WTC11 (cell line): ENCODE results near the gene GRIPAP1. TPM values are rescaled to one million over a fixed set of nuclear protein-coding genes. Genes with fewer than 3 reads are reported as not detected.

Experiments used
- ATAC-seq: fragments of 200-7000 bp; cut with Tn5 transposase; 2 replicates; pipeline ENCODE4 v1.10.0; 2021; ENCODE audit warnings: mild to moderate bottlenecking, moderate library complexity
- CTCF ChIA-PET: fragments of 300-600 bp; sonication (Branson Sonifier 250); formaldehyde crosslinking; loops from one replicate; lab custom pipeline; 2021; ENCODE audit warnings: antibody characterized with exemption; lab: Charles Lee
- POLR2A ChIA-PET: fragments of 350-600 bp; sonication (Branson Sonifier 250); formaldehyde crosslinking; loops from one replicate; lab custom pipeline; 2021; ENCODE audit warnings: antibody characterized with exemption; lab: Charles Lee
- DNase-seq: peaks from one replicate; pipeline ENCODE4 v3.0.0; 2021; ENCODE audit warnings: low spot score
- H3K27ac Mint-ChIP-seq: 2 replicates; pipeline ENCODE4 v1.8.0; 2021; ENCODE audit warnings: mixed read lengths
- H3K27me3 Mint-ChIP-seq: 2 replicates; pipeline ENCODE4 v1.8.0; 2021; ENCODE audit warnings: low read depth, mild to moderate bottlenecking, moderate library complexity, mixed read lengths
- H3K36me3 Mint-ChIP-seq: 2 replicates; pipeline ENCODE4 v1.8.0; 2021; ENCODE audit warnings: mixed read lengths
- H3K4me1 Mint-ChIP-seq: 2 replicates; pipeline ENCODE4 v1.8.0; 2022; ENCODE audit warnings: mixed read lengths
- H3K4me3 Mint-ChIP-seq: 2 replicates; pipeline ENCODE4 v1.8.0; 2021; ENCODE audit warnings: mild to moderate bottlenecking, moderate library complexity, mixed read lengths
- H3K9me3 Mint-ChIP-seq: 2 replicates; pipeline ENCODE4 v1.8.0; 2021; ENCODE audit warnings: mixed read lengths
- CREB1 ChIP-seq: sonication (generic); formaldehyde crosslinking; IDR thresholded peaks from 2 replicates; pipeline ENCODE4 v1.8.0; 2023; ENCODE audit warnings: mild to moderate bottlenecking, missing genetic modification reagents
- ETV6 ChIP-seq: sonication (generic); formaldehyde crosslinking; IDR thresholded peaks from 2 replicates; pipeline ENCODE4 v1.8.1; 2022; ENCODE audit warnings: mild to moderate bottlenecking, missing genetic modification reagents
- FOXK1 ChIP-seq: sonication (generic); formaldehyde crosslinking; IDR thresholded peaks from 2 replicates; pipeline ENCODE4 v1.8.0; 2022; ENCODE audit warnings: mild to moderate bottlenecking, moderate library complexity, missing genetic modification reagents
- FOXP1 ChIP-seq: sonication (generic); formaldehyde crosslinking; IDR thresholded peaks from 2 replicates; pipeline ENCODE4 v1.8.0; 2022; ENCODE audit warnings: missing genetic modification reagents, mild to moderate bottlenecking, moderate library complexity, borderline replicate concordance
- HMGA2 ChIP-seq: fragments of 250-450 bp; sonication (Bioruptor Pico); IDR thresholded peaks from 2 replicates; pipeline ENCODE4 v1.4.0; 2021; ENCODE audit warnings: mild to moderate bottlenecking, moderate library complexity
- KAT7 ChIP-seq: sonication (generic); formaldehyde crosslinking; IDR thresholded peaks from 2 replicates; pipeline ENCODE4 v1.8.1; 2023; ENCODE audit warnings: missing genetic modification reagents, mild to moderate bottlenecking, borderline replicate concordance
- MYBL2 ChIP-seq: sonication (generic); formaldehyde crosslinking; IDR thresholded peaks from 2 replicates; pipeline ENCODE4 v1.8.1; 2023; ENCODE audit warnings: mild to moderate bottlenecking, moderate library complexity, missing genetic modification reagents
- NFATC4 ChIP-seq: fragments of 250-450 bp; sonication (Bioruptor Pico); IDR thresholded peaks from 2 replicates; pipeline ENCODE4 v1.9.0; 2021; ENCODE audit warnings: mild to moderate bottlenecking
- NFYB ChIP-seq: sonication (generic); formaldehyde crosslinking; conservative IDR thresholded peaks from 2 replicates; pipeline ENCODE4 v1.8.0; 2022; ENCODE audit warnings: low read depth, missing genetic modification reagents
- NR3C1 ChIP-seq: sonication (generic); formaldehyde crosslinking; conservative IDR thresholded peaks from 2 replicates; pipeline ENCODE4 v1.8.1; 2023; ENCODE audit warnings: low read depth, mild to moderate bottlenecking, missing genetic modification reagents
- PREB ChIP-seq: sonication (generic); formaldehyde crosslinking; IDR thresholded peaks from 2 replicates; pipeline ENCODE4 v1.8.1; 2022; ENCODE audit warnings: mild to moderate bottlenecking, missing genetic modification reagents, moderate library complexity, borderline replicate concordance
- SOX15 ChIP-seq: fragments of 250-450 bp; sonication (Bioruptor Pico); IDR thresholded peaks from 2 replicates; pipeline ENCODE4 v1.9.0; 2021; ENCODE audit warnings: mild to moderate bottlenecking
- USF1 ChIP-seq: sonication (generic); formaldehyde crosslinking; IDR thresholded peaks from 2 replicates; pipeline ENCODE4 v1.8.0; 2022; ENCODE audit warnings: mild to moderate bottlenecking, missing genetic modification reagents
- ZBTB21 ChIP-seq: sonication (generic); formaldehyde crosslinking; IDR thresholded peaks from 2 replicates; pipeline ENCODE4 v1.8.1; 2023; ENCODE audit warnings: mild to moderate bottlenecking, missing genetic modification reagents, borderline replicate concordance
- ZMAT4 ChIP-seq: fragments of 250-450 bp; sonication (Bioruptor Pico); IDR thresholded peaks from 2 replicates; pipeline ENCODE4 v1.9.0; 2021; ENCODE audit warnings: mild to moderate bottlenecking
- ZNF396 ChIP-seq: fragments of 250-450 bp; sonication (Bioruptor Pico); IDR thresholded peaks from 2 replicates; pipeline ENCODE4 v1.8.0; 2021; ENCODE audit warnings: mild to moderate bottlenecking, moderate library complexity, borderline replicate concordance
- ZNF512 ChIP-seq: sonication (generic); formaldehyde crosslinking; IDR thresholded peaks from 2 replicates; pipeline ENCODE4 v1.8.1; 2022; ENCODE audit warnings: missing genetic modification reagents, borderline replicate concordance
- ZNF532 ChIP-seq: fragments of 250-450 bp; sonication (Bioruptor Pico); IDR thresholded peaks from 2 replicates; pipeline ENCODE4 v1.9.0; 2021; ENCODE audit warnings: mild to moderate bottlenecking, borderline replicate concordance
- ZSCAN18 ChIP-seq: fragments of 250-450 bp; sonication (Bioruptor Pico); IDR thresholded peaks from 2 replicates; pipeline ENCODE4 v2.1.2; 2022; ENCODE audit warnings: mild to moderate bottlenecking, moderate library complexity
- total RNA-seq: library from RNA; stranded (reverse); gene quantifications from 3 replicates; pipeline ENCODE4 v1.2.3, GENCODE V29; 2021

Gene GRIPAP1
- total RNA-seq, 1 experiment from 2014 or later = 70.7 TPM

GRCh38 chrX:48938721-48939425 is 63.2 kb downstream of the GRIPAP1 start:
- Mint-ChIP-seq H3K9me3 (no peaks in the 10 kb centered on the region), H3K27ac (peak overlapping the region; percentile 89), H3K4me1 (peaks cover 42% of the 10 kb centered on the region), H3K36me3 (peaks cover 28% of the 10 kb centered on the region), H3K4me3 (no peak overlapping the region), H3K27me3 (no peaks in the 10 kb centered on the region)
- ATAC-seq (no peak), DNase-seq (no peak)
- TF ChIP-seq ZNF532 = no peak
- no peak for TF ChIP-seq ZNF512 (CRISPR knock-in tag)
- TF ChIP-seq ZMAT4 (CRISPR knock-in tag) = no peak
- TF ChIP-seq NFATC4 (CRISPR knock-in tag) = no peak
- TF ChIP-seq FOXK1 = no peak
- no peak for TF ChIP-seq MYBL2 (CRISPR knock-in tag)
- TF ChIP-seq ETV6 (CRISPR knock-in tag) = no peak
- TF ChIP-seq PREB (CRISPR knock-in tag) = no peak
- no peak for TF ChIP-seq ZSCAN18 (CRISPR knock-in tag)
- no peak for TF ChIP-seq ZBTB21 (CRISPR knock-in tag)
- TF ChIP-seq ZNF396 (CRISPR knock-in tag) = no peak
- no peak for TF ChIP-seq CREB1 (CRISPR knock-in tag)
- POLR2A ChIA-PET = interaction anchor here (0.8 to 1.0 kb wide), 2 partner anchors 27 to 112 kb away, joined by 3 to 4 read pairs; no protein-coding TSS in a partner anchor
- CTCF ChIA-PET = interaction anchor here (1.4 to 2.6 kb wide), 2 partner anchors 11 to 47 kb away, joined by 4 to 21 read pairs; no protein-coding TSS in a partner anchor

GRCh38 chrX:48937054-48937907 is 64.8 kb downstream of the GRIPAP1 start:
- CTCF ChIA-PET = interaction anchor here (0.6 to 2.6 kb wide), 13 partner anchors 10 to 289 kb away, joined by 3 to 21 read pairs (median 4); partner anchors contain the start of genes KCND1, PQBP1 and TIMM17B
- peaks cover 27% of the 10 kb centered on the region for H3K36me3 Mint-ChIP-seq
- H3K9me3 Mint-ChIP-seq = no peaks in the 10 kb centered on the region; the same call in 1 of the 2 replicates
- peak; percentile 47 for DNase-seq
- peak; percentile 85 for ATAC-seq
- peak; percentile 70 for TF ChIP-seq USF1 (CRISPR knock-in tag)
- no peak for TF ChIP-seq NFYB
- TF ChIP-seq HMGA2 (CRISPR knock-in tag) = no peak
- TF ChIP-seq FOXP1 (CRISPR knock-in tag) = no peak
- TF ChIP-seq FOXK1 = 0 out of 2 replicates have a peak, but pooled peaks have one; percentile 22
- TF ChIP-seq NR3C1 (CRISPR knock-in tag) = no peak
- no peak for TF ChIP-seq SOX15 (CRISPR knock-in tag)
- no peak for TF ChIP-seq KAT7 (CRISPR knock-in tag)
- peak overlapping the region; percentile 96 for H3K27ac Mint-ChIP-seq
- POLR2A ChIA-PET = interaction anchor here (0.5 to 1.4 kb wide), 6 partner anchors 16 to 136 kb away, joined by 3 to 8 read pairs (median 4); partner anchors contain the start of genes HDAC6 and SLC35A2
- peak overlapping the region; percentile 39 for H3K4me3 Mint-ChIP-seq
- H3K27me3 Mint-ChIP-seq = no peaks in the 10 kb centered on the region
- peaks cover 36% of the 10 kb centered on the region for H3K4me1 Mint-ChIP-seq
